Right lung (tissue), 5 donors: ENCODE results near the gene DOCK2. TPM values are rescaled to one million over a fixed set of nuclear protein-coding genes. Genes with fewer than 3 reads are reported as not detected.
"Not testable (repeated sequence)": the region's sequence is repeated elsewhere in the genome, so short reads cannot be mapped to it uniquely, and the experiment has no call there.

Experiments used
- DNase-seq, 2 donors: peaks; one replicate each; pipeline ENCODE4 v3.0.0-alpha.2; 2013
- polyA plus RNA-seq, 5 donors: library from polyadenylated mRNA; unstranded; fragments of 120-200 nt; gene quantifications; one replicate each; pipeline versions ENCODE4 v1.2.1 to v1.2.3, GENCODE V29; 2013; ENCODE audit warnings: inconsistent platforms in 1 of 5, low replicate concordance in 1 of 5; ENCODE audit not compliant: insufficient read length in 5 of 5, insufficient read depth in 1 of 5

The DOCK2 gene
- polyA plus RNA-seq, 5 donors = 4.7 to 7.2 (median 5.4) TPM

- DNase-seq = peak in 1 of 2 donors; percentile 37
Measured at GRCh38 chr5:169717288-169717687, 80.2 kb downstream of the DOCK2 start.

- DNase-seq = no peak
Measured at GRCh38 chr5:169719360-169720314, 82.6 kb downstream of the DOCK2 start.

- no peak for DNase-seq
Measured at GRCh38 chr5:169721771-169722170, 84.7 kb downstream of the DOCK2 start.

- DNase-seq = no peak
Measured at GRCh38 chr5:169723103-169723831, 86.2 kb downstream of the DOCK2 start.

- DNase-seq = no peak
Measured at GRCh38 chr5:169724303-169725087, 87.4 kb downstream of the DOCK2 start.

GRCh38 chr5:169725665-169726064, 88.6 kb downstream of the DOCK2 start:
- DNase-seq = not testable (repeated sequence)

- no peak for DNase-seq
Measured at GRCh38 chr5:169728418-169728817, 91.3 kb downstream of the DOCK2 start.

GRCh38 chr5:169731221-169731620, 94.1 kb downstream of the DOCK2 start:
- DNase-seq = no peak

GRCh38 chr5:169732841-169733240, 95.8 kb downstream of the DOCK2 start:
- no peak for DNase-seq

GRCh38 chr5:169735913-169736312, 98.8 kb downstream of the DOCK2 start:
- DNase-seq = no peak

GRCh38 chr5:169736653-169737052, 99.6 kb downstream of the DOCK2 start:
- no peak for DNase-seq

- DNase-seq = no peak
Measured at GRCh38 chr5:169740435-169740834, 103.4 kb downstream of the DOCK2 start.

GRCh38 chr5:169742771-169743296, 105.8 kb downstream of the DOCK2 start:
- DNase-seq = no peak

- no peak for DNase-seq
Measured at GRCh38 chr5:169744336-169744735, 107.3 kb downstream of the DOCK2 start.

- DNase-seq = no peak
Measured at GRCh38 chr5:169745441-169746146, 108.5 kb downstream of the DOCK2 start.

GRCh38 chr5:169746147-169746694, 109.1 kb downstream of the DOCK2 start:
- DNase-seq = no peak

- no peak for DNase-seq
Measured at GRCh38 chr5:169748174-169748573, 111.1 kb downstream of the DOCK2 start.

- no peak for DNase-seq
Measured at GRCh38 chr5:169749295-169749694, 112.2 kb downstream of the DOCK2 start.

- no peak for DNase-seq
Measured at GRCh38 chr5:169751490-169751889, 114.4 kb downstream of the DOCK2 start.

GRCh38 chr5:169752566-169752965, 115.5 kb downstream of the DOCK2 start:
- not testable (repeated sequence) for DNase-seq

GRCh38 chr5:169753795-169754194, 116.7 kb downstream of the DOCK2 start:
- DNase-seq = no peak
